IPS-11a (cell line): ENCODE measurements around the gene SENP7.
"Not testable (repeated sequence)": the region's sequence is repeated elsewhere in the genome, so short reads cannot be mapped to it uniquely, and the experiment has no call there.

Experiments
- H3K4me3 ChIP-seq: one replicate; pipeline ENCODE4 v1.5.1; 2013; ENCODE audit warnings: low read depth, low read length, control low read depth

The SENP7 gene

GRCh38 chr3:101529816-101530685 lies 17.0 kb upstream of the SENP7 start:
- no peak overlapping the region for H3K4me3 ChIP-seq

- H3K4me3 ChIP-seq, result no peak overlapping the region
Measured at GRCh38 chr3:101527906-101528305, 14.9 kb upstream of the SENP7 start.

- H3K4me3 ChIP-seq, result no peak overlapping the region
Measured at GRCh38 chr3:101527441-101527840, 14.4 kb upstream of the SENP7 start.

- no peak overlapping the region for H3K4me3 ChIP-seq
Measured at GRCh38 chr3:101521211-101521701, 8.2 kb upstream of the SENP7 start.

- H3K4me3 ChIP-seq, result no peak overlapping the region
Measured at GRCh38 chr3:101519685-101520365, 6.8 kb upstream of the SENP7 start.

GRCh38 chr3:101518421-101518871 lies 5.4 kb upstream of the SENP7 start:
- no peak overlapping the region for H3K4me3 ChIP-seq

GRCh38 chr3:101513419-101513986 lies 491 bp upstream of the SENP7 start:
- H3K4me3 ChIP-seq, result peak overlapping the region; percentile 83

- peak overlapping the region; percentile 83 for H3K4me3 ChIP-seq
Measured at GRCh38 chr3:101512396-101512645, 691 bp downstream of the SENP7 start.

GRCh38 chr3:101509811-101510210 lies 3.2 kb downstream of the SENP7 start:
- H3K4me3 ChIP-seq, result no peak overlapping the region

- H3K4me3 ChIP-seq, result no peak overlapping the region
Measured at GRCh38 chr3:101509281-101509680, 3.7 kb downstream of the SENP7 start.

GRCh38 chr3:101501783-101502182 lies 11.2 kb downstream of the SENP7 start:
- no peak overlapping the region for H3K4me3 ChIP-seq

GRCh38 chr3:101500208-101500607 lies 12.8 kb downstream of the SENP7 start:
- no peak overlapping the region for H3K4me3 ChIP-seq

GRCh38 chr3:101497803-101498202 lies 15.2 kb downstream of the SENP7 start:
- H3K4me3 ChIP-seq, result no peak overlapping the region

GRCh38 chr3:101495552-101495951 lies 17.5 kb downstream of the SENP7 start:
- H3K4me3 ChIP-seq, result no peak overlapping the region

GRCh38 chr3:101484805-101485620 lies 28.0 kb downstream of the SENP7 start:
- H3K4me3 ChIP-seq, result no peak overlapping the region

GRCh38 chr3:101478980-101479379 lies 34.0 kb downstream of the SENP7 start:
- H3K4me3 ChIP-seq, result no peak overlapping the region

- H3K4me3 ChIP-seq, result not testable (repeated sequence)
Measured at GRCh38 chr3:101474841-101475552, 38.0 kb downstream of the SENP7 start.

GRCh38 chr3:101468676-101469075 lies 44.3 kb downstream of the SENP7 start:
- not testable (repeated sequence) for H3K4me3 ChIP-seq

- not testable (repeated sequence) for H3K4me3 ChIP-seq
Measured at GRCh38 chr3:101467310-101467663, 45.7 kb downstream of the SENP7 start.

- no peak overlapping the region for H3K4me3 ChIP-seq
Measured at GRCh38 chr3:101466465-101467309, 46.3 kb downstream of the SENP7 start.
